ENCODE measurements around the gene SETD6.
"Not testable (repeated sequence)": the region's sequence is repeated elsewhere in the genome, so short reads cannot be mapped to it uniquely, and the experiment has no call there.

- not testable (repeated sequence) for TF ChIP-seq USF2 (IDR thresholded peaks at IDR 0.05; ENCODE audit: low read length); POLR2AphosphoS5 (IDR thresholded peaks at IDR 0.05; ENCODE audit: low read depth, low read length); TAF1 (IDR thresholded peaks at IDR 0.05; ENCODE audit: low read depth, low read length); EZH2 (IDR thresholded peaks at IDR 0.05; ENCODE audit: low read depth, low read length, severe bottlenecking); CTCF (IDR thresholded peaks at IDR 0.05; ENCODE audit: control extremely low read depth in 1 of 3, insufficient read depth in 1 of 3, low read depth in 1 of 3, low read length in 3 of 3); TAF7 (optimal IDR thresholded peaks at IDR 0.05; ENCODE audit: borderline replicate concordance, low read depth, low read length); ATF2 (IDR thresholded peaks at IDR 0.05; ENCODE audit: low read length); MAFK (IDR thresholded peaks at IDR 0.05; ENCODE audit: low read depth, low read length); TBP (IDR thresholded peaks at IDR 0.05; ENCODE audit: low read depth, low read length); EP300 (IDR thresholded peaks at IDR 0.05; ENCODE audit: borderline replicate concordance in 1 of 2, low read depth in 2 of 2, low read length in 2 of 2)
Observed at GRCh38 chr16:58565697-58566096, 50.4 kb downstream of the SETD6 start.
